Loucy (cell line): ENCODE data around the gene PTMS.

ENCODE experiments used
- CTCF ChIP-seq: fragments of 200-600 bp; sonication (generic); conservative IDR thresholded peaks from 2 replicates; pipeline ENCODE4 v1.5.1; 2014; ENCODE audit warnings: mild to moderate bottlenecking, antibody characterized with exemption, low read length
- EZH2phosphoT487 ChIP-seq: fragments of 200-600 bp; IDR thresholded peaks from 2 replicates; pipeline ENCODE4 v1.6.1; 2018; ENCODE audit warnings: antibody characterized with exemption, mild to moderate bottlenecking, moderate library complexity, borderline replicate concordance

- TF ChIP-seq CTCF (no peak), EZH2phosphoT487 (no peak)
These were observed 16.8 kb downstream of the PTMS start for GRCh38 chr12:6782850-6783566.
